Gastroesophageal sphincter (tissue), 3 donors: ENCODE results near the gene CCDC194.

Experiments
- CTCF ChIP-seq, 4 experiments: fragments of 200-600 bp in 2 of 4; fragments of 450-650 bp in 2 of 4; sonication (generic) in 1 of 4; IDR thresholded peaks; one replicate each; pipeline ENCODE4 v1.5.1; 2017 to 2019; ENCODE audit warnings: antibody characterized with exemption in 4 of 4, mild to moderate bottlenecking in 2 of 4, moderate library complexity in 2 of 4
- POLR2A ChIP-seq, 2 donors: fragments of 450-650 bp; IDR thresholded peaks; one replicate each; pipeline ENCODE4 v1.6.1; 2017; ENCODE audit warnings: antibody characterized with exemption in 2 of 2, mild to moderate bottlenecking in 2 of 2, moderate library complexity in 1 of 2
- POLR2AphosphoS5 ChIP-seq: sonication (generic); formaldehyde crosslinking; IDR thresholded peaks from one replicate; pipeline ENCODE4 v1.6.1; 2017; ENCODE audit warnings: antibody characterized with exemption

DNA sequence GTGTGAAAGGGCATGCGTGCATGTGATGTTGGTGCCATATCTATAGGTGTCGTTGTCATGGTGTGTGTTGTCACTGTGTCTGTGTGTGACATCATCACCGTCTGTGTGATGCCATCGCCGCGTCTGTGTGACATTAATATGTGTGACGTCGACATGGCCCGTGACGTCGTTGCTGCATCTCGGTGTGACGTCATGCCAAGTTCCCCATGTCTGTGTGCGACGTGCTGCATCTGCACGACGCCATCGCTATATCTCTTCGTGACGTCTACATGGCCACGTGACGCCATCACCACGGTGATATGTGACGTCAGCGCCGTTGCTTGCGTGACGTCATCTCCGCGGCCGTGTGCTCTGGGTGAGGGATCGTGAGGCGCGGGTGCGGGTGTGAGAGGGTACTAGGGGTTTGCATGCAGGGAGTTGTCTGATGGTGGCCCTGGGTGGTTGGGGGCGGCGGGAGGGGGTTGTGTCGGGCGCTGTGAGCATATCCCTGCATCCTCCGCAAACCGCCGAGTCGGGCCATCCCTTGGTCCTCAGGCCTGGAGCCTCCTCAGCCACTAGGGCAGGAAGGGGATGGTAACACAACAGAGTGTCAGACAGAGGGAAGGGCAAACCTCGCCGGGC, 42.1 kb downstream of the CCDC194 start:
- TF ChIP-seq CTCF (IDR thresholded peaks at IDR 0.05): no peak
- no peak for TF ChIP-seq POLR2A (IDR thresholded peaks at IDR 0.05)
- TF ChIP-seq POLR2AphosphoS5: no peak
